NCI-H2227 (cell line): ENCODE results near the gene PRTFDC1.
"Not testable (repeated sequence)": the region's sequence is repeated elsewhere in the genome, so short reads cannot be mapped to it uniquely, and the experiment has no call there.

Experiments
- DNase-seq: peaks from one replicate; lab custom pipeline; 2025; ENCODE audit not compliant: unreplicated experiment; lab: John Stamatoyannopoulos, UW

The PRTFDC1 gene

DNA sequence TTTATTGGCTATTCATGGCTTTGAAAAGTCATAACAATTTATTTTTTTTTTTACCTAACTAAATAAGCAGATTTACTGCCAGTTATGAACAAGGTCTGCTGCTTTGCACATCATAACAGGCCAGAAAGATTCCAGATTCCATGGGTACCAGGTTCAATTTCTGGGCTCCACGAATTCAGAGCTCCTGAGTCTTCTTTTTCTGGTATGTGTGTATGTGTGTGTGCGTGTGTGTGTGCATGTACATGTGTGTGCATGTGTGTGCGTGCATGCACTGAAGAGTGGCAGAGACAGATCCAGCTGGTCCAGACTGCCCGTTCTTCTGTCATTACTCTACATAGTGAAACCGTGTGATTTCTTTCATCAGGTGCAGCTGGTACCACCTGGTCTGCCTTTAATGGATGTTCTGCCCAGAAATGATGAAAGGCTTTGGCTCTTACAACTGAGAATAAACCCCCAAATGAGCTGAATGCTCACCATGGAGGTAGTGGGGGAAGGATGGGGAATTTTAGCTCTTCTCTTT lies 14.6 kb upstream of the PRTFDC1 start:
- no peak for DNase-seq

DNA sequence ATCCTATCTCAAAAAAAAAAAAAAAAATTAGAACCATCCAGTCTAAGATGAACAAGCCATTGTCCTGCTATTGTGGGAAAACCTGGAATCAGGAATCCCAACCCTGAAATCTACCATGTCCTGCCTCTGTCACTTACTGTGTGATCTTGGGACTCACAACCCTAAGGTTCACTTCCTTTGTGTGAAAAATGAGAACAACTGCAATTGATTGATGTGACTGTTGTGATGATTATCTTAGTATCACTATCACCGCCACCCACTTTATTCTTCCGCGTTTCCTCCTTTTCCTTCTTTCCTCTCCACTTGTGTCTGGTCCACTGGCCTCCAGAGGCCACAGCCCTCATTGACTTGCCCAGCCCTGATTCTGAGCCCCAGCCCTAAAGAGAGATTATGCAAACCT lies 12.6 kb upstream of the PRTFDC1 start:
- DNase-seq, result no peak

DNA sequence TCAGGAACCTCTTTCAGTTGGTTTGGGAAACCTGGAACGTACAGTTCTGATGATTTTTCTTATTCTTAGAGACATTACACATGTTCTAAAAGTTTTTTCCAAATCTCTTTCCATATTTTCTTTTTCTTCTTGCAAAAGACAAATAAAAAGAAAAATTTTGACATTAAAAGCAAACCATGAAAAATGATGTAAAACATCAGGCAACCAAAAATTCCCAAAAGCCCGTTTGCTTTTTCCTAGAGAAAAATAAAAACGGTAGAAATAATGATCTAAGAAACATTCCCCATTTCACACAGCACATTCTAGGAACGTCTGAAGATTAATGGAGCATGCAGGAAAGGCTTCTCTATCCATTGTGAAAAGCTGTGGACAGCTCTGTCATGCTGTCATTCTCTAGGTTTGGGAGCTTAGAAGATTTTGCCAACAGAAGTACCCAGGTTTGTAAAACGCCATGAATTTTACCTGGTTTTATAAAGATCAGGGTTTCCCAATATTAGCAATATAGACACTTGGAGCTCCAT lies 11.2 kb upstream of the PRTFDC1 start:
- no peak for DNase-seq

DNA sequence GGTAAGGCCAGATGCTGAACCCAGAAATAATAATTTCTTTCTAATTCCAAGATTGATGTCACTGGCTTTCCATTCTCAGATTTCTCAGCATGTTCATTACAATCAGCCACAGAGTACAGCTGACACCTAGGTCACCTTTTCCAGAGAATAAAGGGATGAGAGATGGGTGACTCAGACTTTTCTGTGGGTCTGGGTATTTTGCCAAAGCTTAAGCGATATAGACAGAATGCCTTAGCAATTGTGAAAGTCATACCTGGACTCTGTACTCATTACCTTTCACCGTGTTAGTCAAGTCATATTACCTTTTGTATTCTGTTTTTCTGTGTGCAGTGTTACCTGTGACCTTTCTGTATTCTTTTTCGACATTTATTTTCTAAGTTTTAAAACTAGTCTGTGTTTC lies 10.6 kb upstream of the PRTFDC1 start:
- no peak for DNase-seq

DNA sequence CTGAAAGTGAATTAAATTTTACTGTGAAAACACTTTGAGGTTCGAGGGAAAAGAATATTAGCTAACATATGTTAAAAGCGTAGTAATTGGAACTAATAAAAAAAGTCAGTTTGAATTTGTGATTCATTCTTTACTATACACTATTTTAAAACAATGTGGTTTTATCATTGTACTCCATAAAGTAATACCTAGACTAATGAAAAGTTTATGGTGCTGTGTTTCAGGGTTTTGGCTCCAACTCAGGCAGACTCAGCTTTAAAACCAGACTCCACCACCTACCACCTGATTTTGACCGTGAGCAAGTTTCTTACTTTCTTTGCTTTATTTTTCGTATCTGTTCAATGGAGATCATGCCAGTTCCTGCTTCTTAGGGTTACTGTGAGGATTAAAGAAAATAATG lies 9.2 kb upstream of the PRTFDC1 start:
- DNase-seq, result no peak

DNA sequence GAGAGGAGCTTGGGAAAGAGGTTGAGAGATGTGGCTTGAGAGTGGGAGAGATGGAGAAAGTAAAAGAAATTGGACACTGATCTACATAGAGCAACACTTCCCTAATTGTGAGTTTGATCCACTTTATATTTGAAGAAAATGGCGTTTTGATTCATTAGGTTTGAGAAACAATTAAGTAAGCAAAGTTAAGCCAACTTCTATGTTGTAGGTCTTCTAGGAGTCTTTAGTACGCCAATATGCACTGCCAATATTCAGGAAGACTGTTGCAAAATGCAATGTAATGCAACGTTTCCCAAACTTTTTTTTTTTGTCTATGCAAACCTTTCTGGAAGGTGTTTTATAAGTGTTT lies 7.0 kb upstream of the PRTFDC1 start:
- no peak for DNase-seq

DNA sequence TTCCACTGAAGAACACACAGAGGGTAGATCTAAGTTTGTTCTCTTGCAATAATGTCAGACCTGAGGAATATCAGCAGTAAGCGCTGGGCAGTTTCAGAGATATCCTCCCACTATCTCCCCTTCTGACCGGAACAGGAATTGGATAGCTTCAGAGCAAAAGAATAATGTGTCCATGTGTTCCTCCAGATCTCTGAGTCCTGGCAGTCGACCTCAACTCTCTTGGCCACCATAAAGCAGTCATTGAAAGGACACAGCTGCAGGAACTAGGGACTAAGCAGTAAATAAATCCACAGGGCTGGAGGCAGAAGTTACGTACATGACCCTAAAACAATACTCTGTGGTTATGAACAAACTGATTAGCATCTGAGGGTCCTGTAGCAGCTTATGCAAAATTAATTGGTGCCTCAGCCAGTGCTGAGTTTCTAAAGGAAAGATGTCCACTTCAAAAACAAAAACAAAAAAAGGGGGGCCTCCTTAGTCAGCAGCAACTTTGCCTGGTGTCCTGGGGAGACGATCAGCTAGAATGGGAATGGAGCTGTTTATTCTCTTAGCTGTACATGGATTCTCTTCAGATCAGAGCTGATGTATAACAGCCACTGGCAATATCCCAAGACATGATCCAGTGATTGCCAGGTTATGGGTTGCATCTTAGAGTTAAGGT lies 6.4 kb upstream of the PRTFDC1 start:
- no peak for DNase-seq

DNA sequence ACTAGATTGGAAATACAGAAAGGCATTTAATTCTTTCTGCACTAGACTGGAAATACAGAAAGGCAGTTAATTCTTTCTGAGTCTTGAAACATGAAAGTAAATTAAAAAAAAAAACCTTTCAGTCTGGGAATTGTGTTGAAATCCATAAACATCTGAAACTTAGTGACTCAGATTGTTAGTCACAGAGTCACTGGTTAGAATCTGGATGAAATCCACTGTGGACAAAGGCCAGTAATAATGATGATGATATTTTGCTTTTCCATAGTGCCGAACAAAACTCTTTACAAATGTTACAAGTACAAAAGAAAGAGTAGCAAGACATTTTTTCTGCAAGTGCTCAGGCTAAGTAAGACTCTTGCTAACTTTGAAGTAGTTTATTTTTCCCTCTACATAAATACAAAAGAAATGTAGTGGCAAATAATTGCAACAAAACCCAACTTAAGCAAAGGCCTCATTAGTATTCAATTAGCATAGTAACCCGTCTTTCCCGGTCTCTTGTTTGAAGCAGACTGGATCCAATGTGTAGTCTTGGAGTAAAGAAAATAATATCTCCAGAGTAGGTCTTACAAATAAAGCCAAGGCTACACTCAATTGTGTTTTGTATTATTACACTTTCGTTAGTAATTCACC lies 5.8 kb upstream of the PRTFDC1 start:
- no peak for DNase-seq

DNA sequence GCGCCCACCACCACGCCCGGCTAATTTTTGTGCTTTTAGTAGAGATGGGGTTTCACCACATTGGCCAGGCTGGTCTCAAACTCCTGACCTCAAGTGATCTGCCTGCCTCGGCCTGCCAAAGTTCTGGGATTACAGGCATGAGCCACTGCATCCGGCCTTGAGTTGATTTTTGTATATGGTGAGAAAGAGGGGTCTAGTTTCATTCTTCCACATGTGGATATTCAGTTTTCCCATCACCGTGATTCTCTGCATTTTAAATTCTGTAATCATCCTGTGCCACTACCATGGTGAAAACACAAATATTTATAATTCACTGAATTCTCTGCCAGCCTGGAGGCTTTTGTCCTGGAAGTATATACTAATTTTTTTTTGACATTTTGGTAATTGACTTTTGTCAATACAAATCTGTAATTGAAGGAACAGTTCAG lies 5.2 kb upstream of the PRTFDC1 start:
- not testable (repeated sequence) for DNase-seq

DNA sequence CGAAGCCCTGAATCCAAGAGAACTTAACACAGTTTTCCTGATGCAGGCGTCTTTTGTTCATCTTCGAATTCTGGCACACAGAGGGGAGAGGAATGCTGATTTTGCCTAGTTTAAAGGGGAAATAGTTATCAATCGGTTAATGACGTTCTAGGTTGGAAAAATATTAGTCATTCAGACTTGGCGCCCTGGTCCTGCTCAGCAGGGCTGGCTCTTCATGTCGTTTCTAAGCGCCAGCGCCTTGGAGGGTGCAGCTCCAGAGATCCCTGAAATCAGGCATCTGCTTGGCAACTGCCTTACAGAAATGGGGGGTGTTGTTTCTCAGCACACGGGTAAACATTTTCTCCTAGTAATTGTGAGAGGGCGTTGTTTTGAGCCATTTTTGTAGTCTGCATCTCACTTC lies 1.3 kb upstream of the PRTFDC1 start:
- no peak for DNase-seq

DNA sequence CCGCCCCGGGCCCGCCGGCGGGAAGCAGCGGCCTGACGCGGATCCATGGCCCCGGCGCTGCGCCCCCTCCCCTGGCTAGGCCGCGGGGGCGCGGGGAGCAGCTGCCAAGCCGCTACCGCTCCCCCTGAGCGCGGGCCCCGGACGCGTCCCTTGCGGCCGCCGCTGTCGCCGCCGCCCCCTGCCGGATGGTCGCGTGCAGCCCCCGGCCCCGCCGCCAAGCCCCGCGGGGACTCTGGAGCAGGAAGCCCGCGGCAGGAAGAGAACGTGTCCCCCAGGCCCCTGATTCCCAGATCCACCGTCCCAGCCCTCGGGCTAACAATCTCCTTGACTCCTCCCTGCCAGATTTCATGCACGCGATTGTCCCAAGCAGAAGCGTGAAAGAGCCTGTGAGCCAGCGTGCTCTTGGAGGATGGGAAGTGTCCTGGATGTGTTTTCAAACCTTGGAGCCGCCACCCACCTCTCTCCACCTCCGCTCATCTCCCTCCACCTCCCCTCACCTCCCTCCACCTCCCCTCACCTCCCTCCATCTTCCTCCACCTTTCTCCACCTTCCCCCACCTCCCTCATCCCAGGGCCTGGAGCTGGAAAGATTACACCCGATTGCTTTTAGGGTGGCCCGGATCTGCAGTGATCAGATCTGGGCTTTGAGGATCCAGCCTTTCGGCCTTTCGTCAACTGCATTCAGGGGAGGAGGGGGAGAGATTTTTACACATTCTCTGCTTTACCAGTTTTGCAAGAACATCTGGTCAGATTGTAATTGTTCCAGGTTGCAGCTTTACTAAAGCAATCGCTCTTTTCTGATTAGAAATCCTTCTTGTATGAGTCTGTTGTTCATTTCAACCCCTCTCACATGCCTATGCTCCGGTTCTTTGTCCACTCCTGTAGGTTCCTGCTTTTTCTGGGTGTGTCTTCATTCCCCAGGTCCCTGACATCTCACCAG lies 570 bp upstream of the PRTFDC1 start:
- DNase-seq, result peak; percentile 71

DNA sequence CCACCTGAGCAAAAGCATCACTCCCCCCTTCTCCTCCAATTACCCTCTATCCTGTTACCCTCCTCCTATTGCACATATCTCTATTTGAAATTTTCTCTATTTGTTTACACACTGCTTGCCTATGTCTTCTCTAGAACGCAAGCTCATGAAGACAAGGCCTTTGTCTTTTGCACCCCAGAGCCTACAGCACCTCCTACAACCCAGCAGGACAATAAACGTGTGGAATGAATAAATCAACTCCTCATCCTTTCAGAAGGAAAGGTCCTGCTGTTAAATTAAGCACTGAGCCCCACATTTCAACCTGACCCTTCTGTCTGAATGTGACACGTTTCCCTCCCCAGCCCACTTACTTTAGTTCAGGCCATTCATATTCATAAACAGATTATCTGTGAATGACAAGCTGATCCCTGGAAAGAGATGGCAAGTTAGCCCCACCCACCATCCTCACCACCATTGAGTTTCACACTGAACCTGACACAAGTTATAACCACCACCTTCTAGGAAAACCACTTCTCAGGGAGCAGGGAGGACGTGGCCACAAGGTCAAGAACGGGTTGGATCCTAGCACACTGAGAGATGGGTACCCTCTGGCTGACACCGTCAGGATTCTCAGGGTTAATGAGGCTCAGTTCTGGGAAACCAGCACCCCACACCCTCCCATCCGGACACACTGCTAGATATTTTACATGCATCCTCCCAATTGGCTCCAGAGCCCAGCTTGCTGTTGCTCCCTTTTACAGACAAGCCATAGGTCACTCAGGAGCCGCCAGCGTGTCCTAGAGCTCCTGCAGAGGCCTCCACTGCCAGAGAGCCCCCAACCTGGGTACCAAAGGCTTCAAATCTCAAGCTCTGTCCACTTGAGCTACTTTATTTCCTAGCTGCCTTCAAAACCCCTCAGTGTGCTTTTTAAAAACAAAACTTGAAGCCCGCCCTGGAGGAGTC lies 934 bp downstream of the PRTFDC1 start:
- DNase-seq, result peak; percentile 78

DNA sequence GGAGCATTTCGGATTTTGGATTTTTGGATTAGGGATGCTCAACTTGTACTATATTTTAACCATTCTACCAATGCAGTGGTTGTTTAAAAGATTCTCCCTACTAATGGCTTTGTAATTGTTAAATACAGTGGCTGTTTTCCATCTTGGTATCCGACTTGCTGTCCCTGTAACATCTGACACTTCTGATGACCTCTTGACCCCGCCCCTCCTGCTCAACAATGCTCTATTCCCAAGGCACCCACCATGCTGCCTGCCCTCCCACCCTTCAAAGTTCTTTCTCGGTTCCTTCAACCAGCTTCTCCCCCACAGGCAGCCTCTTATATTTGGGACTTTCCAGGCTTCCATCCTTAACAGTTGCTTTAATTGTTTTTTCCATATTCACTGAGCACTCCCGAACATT lies 2.0 kb downstream of the PRTFDC1 start:
- no peak for DNase-seq

DNA sequence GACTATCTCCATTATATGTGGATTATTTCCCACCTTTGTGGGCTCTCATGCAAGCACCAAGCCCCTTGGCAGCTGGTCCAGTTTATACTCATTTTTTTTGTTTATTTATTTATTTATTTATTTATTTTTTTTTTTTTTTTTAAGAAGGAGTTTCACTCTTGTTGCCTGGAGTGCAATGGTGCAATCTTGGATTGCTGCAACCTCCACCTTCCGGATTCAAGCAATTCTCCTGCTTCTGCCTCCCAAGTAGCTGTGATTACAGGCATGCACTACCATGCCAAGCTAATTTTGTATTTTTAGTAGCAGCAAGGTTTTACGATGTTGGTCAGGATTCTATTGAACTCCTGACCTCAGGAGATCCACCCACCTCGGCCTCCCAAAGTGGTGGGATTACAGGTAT lies 2.8 kb downstream of the PRTFDC1 start:
- DNase-seq, result no peak

DNA sequence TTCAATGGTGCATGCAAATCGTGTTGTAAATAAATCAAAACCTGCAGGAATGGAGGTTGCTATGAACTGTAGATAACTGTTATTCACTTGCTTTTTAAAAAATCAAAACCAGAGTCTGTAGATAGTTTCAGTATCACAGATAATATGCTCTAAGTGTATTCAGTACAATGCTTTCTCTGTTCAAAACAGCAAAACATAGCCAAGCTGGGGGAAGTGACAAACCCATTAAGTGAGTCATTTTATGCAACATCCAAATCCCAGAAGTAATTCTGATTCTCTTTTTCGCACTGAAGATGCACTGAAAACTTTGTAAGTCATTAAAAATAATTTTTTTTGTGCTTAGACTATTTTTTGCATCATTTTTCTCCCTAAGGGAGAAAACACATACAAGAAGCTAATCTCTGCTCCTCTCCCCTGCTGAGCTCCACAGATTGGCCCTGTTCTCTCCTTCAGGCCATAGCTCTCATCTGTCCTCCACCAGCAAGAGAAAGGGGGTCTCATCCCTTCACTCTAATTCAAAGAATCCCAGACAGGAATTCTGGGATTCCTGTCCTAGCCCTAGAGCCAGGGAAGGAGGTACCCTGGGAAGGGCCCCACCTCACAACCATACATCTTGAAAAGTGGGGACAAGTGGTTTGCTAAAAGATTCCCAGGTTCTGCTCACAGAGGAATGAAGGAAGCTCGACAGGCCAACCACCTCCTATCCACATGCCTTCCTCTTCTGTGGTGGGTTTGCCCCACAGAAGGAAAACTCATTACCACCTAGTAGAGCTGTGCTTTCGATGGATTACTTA lies 4.9 kb downstream of the PRTFDC1 start:
- no peak for DNase-seq

DNA sequence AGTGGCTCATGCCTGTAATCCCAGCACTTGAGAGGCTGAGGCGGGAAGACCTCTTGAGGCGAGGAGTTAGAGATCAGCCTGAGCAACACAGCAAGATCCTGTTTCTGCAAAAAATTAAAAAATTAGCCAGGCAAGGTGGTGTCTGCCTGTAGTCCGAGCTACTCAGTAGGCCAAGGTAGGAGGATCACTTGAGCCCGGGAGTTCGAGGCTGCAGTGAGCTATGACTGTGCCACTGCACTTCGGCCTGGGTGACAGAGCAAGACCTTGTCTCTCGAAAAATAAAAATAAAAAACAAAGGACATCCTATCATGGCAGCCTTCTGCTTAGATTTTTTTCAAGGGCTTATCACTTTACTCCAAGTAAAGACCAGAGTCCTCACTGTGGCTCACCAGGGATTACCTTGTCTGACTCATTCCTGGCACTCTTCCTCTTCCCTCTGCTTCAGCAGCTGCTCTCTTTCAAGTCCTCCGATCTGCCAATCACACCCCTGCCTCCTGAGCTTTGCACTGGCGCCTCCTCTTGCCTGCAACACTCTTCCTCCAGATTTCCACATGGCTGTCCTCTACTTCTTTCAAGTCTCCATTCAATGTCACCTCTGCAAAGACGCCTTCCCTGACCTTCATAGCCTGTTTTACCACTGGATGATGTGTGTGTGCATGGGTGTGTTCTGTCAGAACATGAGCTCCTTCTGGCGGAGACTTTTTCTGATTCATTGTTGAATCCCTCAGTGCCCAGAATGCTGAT lies 7.7 kb downstream of the PRTFDC1 start:
- no peak for DNase-seq

DNA sequence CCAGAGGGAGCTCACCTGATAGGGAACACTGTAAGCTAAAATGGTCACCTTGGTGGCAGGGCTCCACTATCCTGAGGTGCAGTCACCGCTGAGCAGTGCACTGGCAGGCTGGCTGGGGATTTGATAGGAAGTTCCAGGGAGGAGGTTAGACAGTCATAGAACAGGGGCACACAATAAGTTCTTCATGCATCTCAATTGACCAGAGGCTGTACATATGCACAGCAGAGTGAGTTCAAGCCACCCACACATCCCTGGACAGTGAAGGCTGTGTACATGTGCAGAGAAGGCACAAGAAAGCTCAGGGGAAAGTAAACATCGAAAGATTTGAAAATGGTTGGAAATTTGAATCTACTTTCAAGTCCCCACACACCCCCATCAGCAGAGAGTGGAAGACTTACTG lies 13.9 kb downstream of the PRTFDC1 start:
- DNase-seq, result no peak

DNA sequence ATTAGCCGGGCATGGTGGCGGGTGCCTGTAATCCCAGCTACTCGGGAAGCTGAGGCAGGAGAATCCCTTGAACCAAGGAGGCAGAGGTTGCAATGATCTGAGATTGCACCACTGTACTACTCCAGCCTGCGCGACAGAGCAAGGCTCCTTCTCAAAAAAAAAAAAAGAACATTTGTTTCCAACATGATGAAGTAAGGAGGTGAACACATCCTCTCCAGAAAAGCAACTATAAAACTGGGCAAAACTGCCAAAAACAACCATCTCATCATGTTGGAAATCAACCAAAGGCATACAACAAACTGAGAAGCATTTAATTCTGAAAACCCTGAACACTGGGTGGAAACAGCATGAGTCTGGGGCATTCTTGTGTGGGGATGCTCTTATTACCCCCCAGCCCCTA lies 14.3 kb downstream of the PRTFDC1 start:
- DNase-seq, result no peak
